ENCODE results near the gene HAUS2.

Gene HAUS2

GRCh38 chr15:42508263-42508690 is 40.4 kb upstream of the HAUS2 start:
- H3K36me3 ChIP-seq (ENCODE audit: low read length) = peaks cover 4% of the 10 kb centered on the region; the same call in 1 of the 2 replicates
- no peak overlapping the region for H3K4me2 ChIP-seq (ENCODE audit: low read depth, low read length, poor library complexity, severe bottlenecking)
- H3K79me2 ChIP-seq (ENCODE audit: insufficient read depth, low read length) = peaks cover 32% of the 10 kb centered on the region
- no peak for TF ChIP-seq EZH2phosphoT487 (conservative IDR thresholded peaks at IDR 0.05; ENCODE audit: low read length)
- TF ChIP-seq CTCF (IDR thresholded peaks at IDR 0.05; ENCODE audit: insufficient read depth, low read length, poor library complexity, severe bottlenecking) = no peak
- no peak overlapping the region for H2AFZ ChIP-seq (ENCODE audit: low read depth, low read length, severe bottlenecking)
- 0 out of 2 replicates have a peak, but pooled peaks cover 4% of the 10 kb centered on the region for H4K20me1 ChIP-seq (ENCODE audit: low read depth, low read length)
- no peak overlapping the region for H3K9ac ChIP-seq (ENCODE audit: low read length)
- H3K9me2 ChIP-seq (replicated peaks; ENCODE audit: insufficient read depth, low read length) = no peaks in the 10 kb centered on the region
- no peaks in the 10 kb centered on the region for H3K27me3 ChIP-seq (ENCODE audit: low read length)
- H3F3A ChIP-seq (ENCODE audit: insufficient read depth) = peaks cover 9% of the 10 kb centered on the region
- H3K4me3 ChIP-seq (ENCODE audit: insufficient read depth, low read length, poor library complexity, severe bottlenecking) = no peak overlapping the region
- H3K9me3 ChIP-seq (ENCODE audit: insufficient read depth, low read length) = no peaks in the 10 kb centered on the region
- H3K27ac ChIP-seq (ENCODE audit: low read depth, low read length) = no peak overlapping the region

- Histone ChIP-seq H3K79me2 (ENCODE audit: insufficient read depth, low read length) (peaks cover 15% of the 10 kb centered on the region; the same call in 1 of the 2 replicates), H3K9ac (ENCODE audit: low read length) (no peak overlapping the region), H3K36me3 (ENCODE audit: low read length) (peaks cover 7% of the 10 kb centered on the region; the same call in 1 of the 2 replicates), H3K4me3 (ENCODE audit: insufficient read depth, low read length, poor library complexity, severe bottlenecking) (no peak overlapping the region), H3K9me2 (replicated peaks; ENCODE audit: insufficient read depth, low read length) (no peaks in the 10 kb centered on the region), H3K9me3 (ENCODE audit: insufficient read depth, low read length) (no peaks in the 10 kb centered on the region), H3K27ac (ENCODE audit: low read depth, low read length) (no peak overlapping the region), H3K4me2 (ENCODE audit: low read depth, low read length, poor library complexity, severe bottlenecking) (no peak overlapping the region), H4K20me1 (ENCODE audit: low read depth, low read length) (0 out of 2 replicates have a peak, but pooled peaks cover 4% of the 10 kb centered on the region), H2AFZ (ENCODE audit: low read depth, low read length, severe bottlenecking) (no peak overlapping the region), H3K27me3 (ENCODE audit: low read length) (no peaks in the 10 kb centered on the region), H3F3A (ENCODE audit: insufficient read depth) (0 out of 2 replicates have a peak, but pooled peaks cover 3% of the 10 kb centered on the region)
- TF ChIP-seq EZH2phosphoT487 (conservative IDR thresholded peaks at IDR 0.05; ENCODE audit: low read length) (no peak), CTCF (IDR thresholded peaks at IDR 0.05; ENCODE audit: insufficient read depth, low read length, poor library complexity, severe bottlenecking) (no peak)
Observed at GRCh38 chr15:42510258-42511006, 38.2 kb upstream of the HAUS2 start.

DNA sequence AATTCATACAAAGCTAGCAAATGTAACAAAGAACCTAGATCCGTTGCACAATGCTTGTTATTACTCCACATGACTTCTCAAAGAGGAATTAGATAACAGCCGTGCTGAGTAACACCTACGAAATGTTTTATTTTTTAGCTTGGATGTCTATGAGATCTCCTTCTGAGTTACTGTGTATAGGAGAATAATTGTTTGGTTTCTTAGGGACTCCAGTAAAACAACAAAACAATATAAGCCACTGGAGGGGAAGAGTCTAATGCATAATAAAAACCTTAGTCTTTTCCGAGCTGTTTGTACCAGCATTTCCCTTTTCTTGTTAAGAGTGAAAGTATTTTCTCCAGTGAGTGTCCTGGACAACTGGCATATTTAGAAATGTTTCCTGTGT is 37.6 kb upstream of the HAUS2 start:
- no peak for TF ChIP-seq EZH2phosphoT487 (conservative IDR thresholded peaks at IDR 0.05; ENCODE audit: low read length)
- no peak for TF ChIP-seq CTCF (IDR thresholded peaks at IDR 0.05; ENCODE audit: insufficient read depth, low read length, poor library complexity, severe bottlenecking)
- H3K27ac ChIP-seq (ENCODE audit: low read depth, low read length) = no peak overlapping the region
- H3K9ac ChIP-seq (ENCODE audit: low read length) = no peak overlapping the region
- H2AFZ ChIP-seq (ENCODE audit: low read depth, low read length, severe bottlenecking) = no peak overlapping the region
- H3K4me2 ChIP-seq (ENCODE audit: low read depth, low read length, poor library complexity, severe bottlenecking) = no peak overlapping the region
- H3K9me2 ChIP-seq (replicated peaks; ENCODE audit: insufficient read depth, low read length) = no peaks in the 10 kb centered on the region
- H3K36me3 ChIP-seq (ENCODE audit: low read length) = peaks cover 12% of the 10 kb centered on the region; the same call in 1 of the 2 replicates
- H3K79me2 ChIP-seq (ENCODE audit: insufficient read depth, low read length) = peaks cover 14% of the 10 kb centered on the region; the same call in 1 of the 2 replicates
- H3F3A ChIP-seq (ENCODE audit: insufficient read depth) = 0 out of 2 replicates have a peak, but pooled peaks cover 3% of the 10 kb centered on the region
- H3K27me3 ChIP-seq (ENCODE audit: low read length) = no peaks in the 10 kb centered on the region
- 0 out of 2 replicates have a peak, but pooled peaks cover 4% of the 10 kb centered on the region for H4K20me1 ChIP-seq (ENCODE audit: low read depth, low read length)
- no peak overlapping the region for H3K4me3 ChIP-seq (ENCODE audit: insufficient read depth, low read length, poor library complexity, severe bottlenecking)
- no peaks in the 10 kb centered on the region for H3K9me3 ChIP-seq (ENCODE audit: insufficient read depth, low read length)
